Sigmoid colon (tissue), 7 donors: ENCODE measurements around the gene PEX6. TPM values are rescaled to one million over a fixed set of nuclear protein-coding genes. Genes with fewer than 3 reads are reported as not detected.

Experiments
- DNase-seq: peaks from one replicate; pipeline ENCODE4 v3.0.0-alpha.2; 2019
- H3K27ac ChIP-seq, 4 donors: fragments of 200-600 bp; sonication (generic); one replicate each; pipeline ENCODE4 v1.5.1; 2016 to 2019; ENCODE audit warnings: mild to moderate bottlenecking in 1 of 4
- H3K27me3 ChIP-seq, 3 donors: fragments of 200-600 bp; sonication (generic); one replicate each; pipeline ENCODE4 v1.5.1; 2019; ENCODE audit warnings: mild to moderate bottlenecking in 1 of 3
- H3K36me3 ChIP-seq, 4 donors: fragments of 200-600 bp; sonication (generic); one replicate each; pipeline ENCODE4 v1.5.1; 2016 to 2019
- H3K4me1 ChIP-seq, 4 donors: fragments of 200-600 bp; sonication (generic); one replicate each; pipeline ENCODE4 v1.5.1; 2017 to 2019
- H3K4me3 ChIP-seq, 4 donors: fragments of 200-600 bp; sonication (generic); one replicate each; pipeline ENCODE4 v1.5.1; 2017 to 2019; ENCODE audit warnings: mild to moderate bottlenecking in 2 of 4, moderate library complexity in 1 of 4
- H3K9me3 ChIP-seq, 4 donors: fragments of 200-600 bp in 3 of 4; sonication (generic) in 3 of 4; one replicate each; pipeline versions ENCODE4 v1.5.1 to v1.6.1; 2013 to 2019
- EP300 ChIP-seq, 4 donors: sonication (generic); formaldehyde crosslinking; IDR thresholded peaks; one replicate each; pipeline ENCODE4 v1.6.1; 2017; ENCODE audit warnings: antibody characterized with exemption in 4 of 4
- POLR2A ChIP-seq, 2 donors: fragments of 450-650 bp; IDR thresholded peaks; one replicate each; pipeline ENCODE4 v1.6.1; 2016; ENCODE audit warnings: antibody characterized with exemption in 2 of 2, mild to moderate bottlenecking in 2 of 2, moderate library complexity in 2 of 2
- POLR2AphosphoS5 ChIP-seq, 4 donors: sonication (generic); formaldehyde crosslinking; IDR thresholded peaks; one replicate each; pipeline ENCODE4 v1.6.1; 2017; ENCODE audit warnings: antibody characterized with exemption in 4 of 4
- WGBS, 2 donors: extraction: QIAGEN DNeasy Blood & Tissue Kit; methylation state at CpG; one replicate each; pipeline ENCODE4 v1.1.7; 2013; 5-methylcytosine and 5-hydroxymethylcytosine counted together
- intact Hi-C: fragments of 100-400 bp; cut with DNase I; formaldehyde crosslinking; loops from one replicate; pipeline ENCODE4 v1.15.1; 2023
- polyA plus RNA-seq, 3 donors: library from polyadenylated mRNA; stranded (reverse); fragments of 200-250 nt; gene quantifications; one replicate each; pipeline ENCODE4 v1.2.3, GENCODE V29; 2013
- total RNA-seq, 4 donors: library from RNA; depleted of rRNA; stranded (reverse); fragments of >200 nt; gene quantifications; one replicate each; pipeline ENCODE4 v1.1.0, GENCODE V29; 2016
- TF ChIP-seq, protein P1 (sequence below), 4 experiments: fragments of 450-650 bp in 3 of 4; fragments of 200-600 bp in 1 of 4; IDR thresholded peaks; one replicate each; pipeline ENCODE4 v1.5.1; 2016 to 2019; ENCODE audit warnings: antibody characterized with exemption in 4 of 4, mild to moderate bottlenecking in 3 of 4, moderate library complexity in 2 of 4
- donor health status: healthy with polysubstance abuse.
- donor health status: Bipolar disorder and iron deficiency.
- donor health status: healthy.

Gene PEX6
- total and polyA plus RNA-seq, 7 donors, result 10.2 to 21.5 (median 18.2) TPM

GRCh38 chr6:42993445-42993844 is 14.5 kb upstream of the PEX6 start:
- DNase-seq, result no peak
- WGBS, 2 donors, result 86 to 91% methylated on average over 2 of the region's 2 CpGs
- H3K36me3 ChIP-seq, result peaks cover 0 to 44% (median 4%) of the 10 kb centered on the region in 4 donors
- H3K9me3 ChIP-seq, result no peaks in the 10 kb centered on the region
- no peaks in the 10 kb centered on the region for H3K27me3 ChIP-seq
- no peak overlapping the region for H3K4me3 ChIP-seq
- H3K27ac ChIP-seq, result no peak overlapping the region
- no peak for TF ChIP-seq POLR2A (IDR thresholded peaks at IDR 0.05)
- TF ChIP-seq EP300 (IDR thresholded peaks at IDR 0.05), result no peak
- TF ChIP-seq, protein P1, sequence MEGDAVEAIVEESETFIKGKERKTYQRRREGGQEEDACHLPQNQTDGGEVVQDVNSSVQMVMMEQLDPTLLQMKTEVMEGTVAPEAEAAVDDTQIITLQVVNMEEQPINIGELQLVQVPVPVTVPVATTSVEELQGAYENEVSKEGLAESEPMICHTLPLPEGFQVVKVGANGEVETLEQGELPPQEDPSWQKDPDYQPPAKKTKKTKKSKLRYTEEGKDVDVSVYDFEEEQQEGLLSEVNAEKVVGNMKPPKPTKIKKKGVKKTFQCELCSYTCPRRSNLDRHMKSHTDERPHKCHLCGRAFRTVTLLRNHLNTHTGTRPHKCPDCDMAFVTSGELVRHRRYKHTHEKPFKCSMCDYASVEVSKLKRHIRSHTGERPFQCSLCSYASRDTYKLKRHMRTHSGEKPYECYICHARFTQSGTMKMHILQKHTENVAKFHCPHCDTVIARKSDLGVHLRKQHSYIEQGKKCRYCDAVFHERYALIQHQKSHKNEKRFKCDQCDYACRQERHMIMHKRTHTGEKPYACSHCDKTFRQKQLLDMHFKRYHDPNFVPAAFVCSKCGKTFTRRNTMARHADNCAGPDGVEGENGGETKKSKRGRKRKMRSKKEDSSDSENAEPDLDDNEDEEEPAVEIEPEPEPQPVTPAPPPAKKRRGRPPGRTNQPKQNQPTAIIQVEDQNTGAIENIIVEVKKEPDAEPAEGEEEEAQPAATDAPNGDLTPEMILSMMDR (IDR thresholded peaks at IDR 0.05), result no peak
- TF ChIP-seq POLR2AphosphoS5 (IDR thresholded peaks at IDR 0.05), result no peak
- peaks cover 0 to 5% (median 2%) of the 10 kb centered on the region in 4 donors for H3K4me1 ChIP-seq
- intact Hi-C loops, result no loop called here

- H3K4me3 ChIP-seq, result no peak overlapping the region
- no peak for DNase-seq
- H3K27ac ChIP-seq, result no peak overlapping the region
- WGBS, 2 donors, result 28 to 68% methylated on average over 5 of the region's 5 CpGs
- peaks cover 0 to 39% (median 34%) of the 10 kb centered on the region in 4 donors for H3K4me1 ChIP-seq
- H3K9me3 ChIP-seq, result no peaks in the 10 kb centered on the region
- TF ChIP-seq, protein P1 (IDR thresholded peaks at IDR 0.05), result no peak
- TF ChIP-seq POLR2A (IDR thresholded peaks at IDR 0.05), result no peak
- TF ChIP-seq POLR2AphosphoS5 (IDR thresholded peaks at IDR 0.05), result no peak
- TF ChIP-seq EP300 (IDR thresholded peaks at IDR 0.05), result no peak
- intact Hi-C loops, result no loop called here
- H3K36me3 ChIP-seq, result peaks cover 0 to 44% (median 4%) of the 10 kb centered on the region in 4 donors
- no peaks in the 10 kb centered on the region for H3K27me3 ChIP-seq
These were observed 10.9 kb upstream of the PEX6 start for GRCh38 chr6:42989923-42990322.

DNA sequence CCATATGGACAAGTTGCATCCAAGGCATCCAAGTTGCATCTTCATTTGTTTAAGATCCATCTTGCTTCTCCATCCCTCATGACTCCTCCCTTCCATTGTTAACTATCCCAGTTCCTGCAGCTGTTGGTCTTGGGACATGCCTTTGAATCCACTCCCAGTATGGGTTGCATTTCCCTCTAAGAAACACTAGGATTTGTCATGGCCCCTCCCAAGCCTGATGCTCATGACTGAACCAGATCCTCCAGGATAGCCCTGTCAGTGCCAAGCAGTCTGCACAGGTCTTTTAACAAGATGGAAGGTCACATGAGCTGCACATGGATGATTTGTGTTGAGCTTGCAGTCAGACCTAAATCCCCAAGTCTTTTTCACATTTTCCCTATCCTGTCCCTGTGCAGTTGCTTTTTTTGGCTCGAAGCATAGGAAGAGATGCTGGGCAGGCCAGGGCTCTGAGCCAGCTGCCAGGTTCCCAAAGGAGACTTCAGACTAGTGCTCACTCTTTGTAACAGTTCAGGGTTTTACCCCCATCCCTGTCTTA is 9.6 kb upstream of the PEX6 start:
- Histone ChIP-seq H3K27me3 (no peaks in the 10 kb centered on the region), H3K9me3 (no peaks in the 10 kb centered on the region), H3K36me3 (peaks cover 0 to 37% (median 4%) of the 10 kb centered on the region in 4 donors), H3K4me3 (no peak overlapping the region), H3K4me1 (peaks cover 0 to 44% (median 38%) of the 10 kb centered on the region in 4 donors), H3K27ac (no peak overlapping the region)
- DNase-seq, result no peak
- TF ChIP-seq, protein P1 (IDR thresholded peaks at IDR 0.05), result no peak
- TF ChIP-seq POLR2A (IDR thresholded peaks at IDR 0.05) (no peak), POLR2AphosphoS5 (IDR thresholded peaks at IDR 0.05) (no peak), EP300 (IDR thresholded peaks at IDR 0.05) (no peak)
- 83 to 90% methylated on average over 1 of the region's 1 CpG for WGBS, 2 donors
- intact Hi-C loops, result no loop called here

- H3K4me1 ChIP-seq, result peaks cover 0 to 48% (median 43%) of the 10 kb centered on the region in 4 donors
- H3K4me3 ChIP-seq, result no peak overlapping the region
- TF ChIP-seq EP300 (IDR thresholded peaks at IDR 0.05) (no peak), POLR2A (IDR thresholded peaks at IDR 0.05) (no peak), POLR2AphosphoS5 (IDR thresholded peaks at IDR 0.05) (no peak)
- TF ChIP-seq, protein P1 (IDR thresholded peaks at IDR 0.05), result no peak
- no peak overlapping the region for H3K27ac ChIP-seq
- no peak for DNase-seq
- H3K36me3 ChIP-seq, result peaks cover 0 to 32% (median 4%) of the 10 kb centered on the region in 4 donors
- H3K9me3 ChIP-seq, result no peaks in the 10 kb centered on the region
- 84 to 87% methylated on average over 5 of the region's 5 CpGs for WGBS, 2 donors
- no peaks in the 10 kb centered on the region for H3K27me3 ChIP-seq
- intact Hi-C loops, result no loop called here
These were observed 8.8 kb upstream of the PEX6 start for GRCh38 chr6:42987533-42988451.
